H1 (cell line): Measurements from ENCODE around the gene RIOK3.

Source experiments
- BRCA1 ChIP-seq: IDR thresholded peaks from 2 replicates; pipeline ENCODE4 v1.6.1; 2012; ENCODE audit warnings: low read depth, low read length, improper control_type of control experiment
- CREB1 ChIP-seq: IDR thresholded peaks from 2 replicates; pipeline ENCODE4 v1.6.1; 2012; ENCODE audit warnings: inconsistent platforms
- CTCF ChIP-seq, 3 experiments: IDR thresholded peaks; 1 replicate in 2 of 3; 2 replicates in 1 of 3; pipeline versions ENCODE4 v1.5.1 to v1.6.1; 2011; ENCODE audit warnings: low read length in 3 of 3, mild to moderate bottlenecking in 3 of 3, inconsistent platforms in 2 of 3, low read depth in 1 of 3, moderate library complexity in 1 of 3; ENCODE audit not compliant: insufficient read depth in 1 of 3; ENCODE audit errors: control extremely low read depth in 1 of 3
- EP300 ChIP-seq, 2 experiments: IDR thresholded peaks; 1 replicate in 1 of 2; 2 replicates in 1 of 2; pipeline ENCODE4 v1.6.1; 2011 to 2012; ENCODE audit warnings: low read depth in 2 of 2, low read length in 2 of 2, mild to moderate bottlenecking in 2 of 2, borderline replicate concordance in 1 of 2, inconsistent platforms in 1 of 2, moderate library complexity in 1 of 2
- HDAC2 ChIP-seq, 2 experiments: fragments of 300-600 bp in 1 of 2; sonication (generic) in 1 of 2; IDR thresholded peaks; 2 replicates each; pipeline ENCODE4 v1.6.1; 2011 to 2012; ENCODE audit warnings: low read depth in 2 of 2, low read length in 2 of 2, mild to moderate bottlenecking in 2 of 2, moderate library complexity in 2 of 2, borderline replicate concordance in 1 of 2, inconsistent platforms in 1 of 2
- POLR2A ChIP-seq, 2 experiments: IDR thresholded peaks; 1 replicate in 1 of 2; 2 replicates in 1 of 2; pipeline ENCODE4 v1.6.1; 2011; ENCODE audit warnings: low read depth in 2 of 2, low read length in 2 of 2, mild to moderate bottlenecking in 2 of 2; ENCODE audit errors: control extremely low read depth in 1 of 2
- TAF1 ChIP-seq: IDR thresholded peaks from 2 replicates; pipeline ENCODE4 v1.6.1; 2011; ENCODE audit warnings: mild to moderate bottlenecking, low read depth, low read length

GRCh38 chr18:23452347-23452727 lies 750 bp upstream of the RIOK3 start:
- TF ChIP-seq CTCF (IDR thresholded peaks at IDR 0.05; ENCODE audit: control extremely low read depth in 1 of 3, insufficient read depth in 1 of 3, low read depth in 1 of 3, low read length in 3 of 3) (no peak), BRCA1 (no peak), POLR2A (IDR thresholded peaks at IDR 0.05; ENCODE audit: control extremely low read depth in 1 of 2, low read depth in 2 of 2, low read length in 2 of 2) (no peak), TAF1 (no peak), HDAC2 (IDR thresholded peaks at IDR 0.05; ENCODE audit: borderline replicate concordance in 1 of 2, low read depth in 2 of 2, low read length in 2 of 2) (no peak), CREB1 (no peak), EP300 (IDR thresholded peaks at IDR 0.05; ENCODE audit: borderline replicate concordance in 1 of 2, low read depth in 2 of 2, low read length in 2 of 2) (no peak)
